Breast epithelium (tissue), 4 donors: ENCODE results near the gene HADHA. TPM values are rescaled to one million over a fixed set of nuclear protein-coding genes. Genes with fewer than 3 reads are reported as not detected.

Source experiments
- DNase-seq, 2 donors: peaks; one replicate each; pipeline ENCODE4 v3.0.0-alpha.2; 2019; ENCODE audit warnings: low spot score in 2 of 2
- H3K27ac ChIP-seq, 2 donors: fragments of 200-600 bp; sonication (generic) in 1 of 2; one replicate each; pipeline ENCODE4 v1.5.1; 2016 to 2019; ENCODE audit warnings: mild to moderate bottlenecking in 1 of 2
- H3K27me3 ChIP-seq, 2 donors: fragments of 200-600 bp; sonication (generic) in 1 of 2; one replicate each; pipeline versions ENCODE4 v1.5.1 to v1.6.0; 2017 to 2019; ENCODE audit warnings: control low read depth in 1 of 2, mild to moderate bottlenecking in 1 of 2
- H3K36me3 ChIP-seq: fragments of 200-600 bp; one replicate; pipeline ENCODE4 v1.5.1; 2019
- H3K4me1 ChIP-seq, 2 donors: fragments of 200-600 bp; sonication (generic); one replicate each; pipeline ENCODE4 v1.5.1; 2016 to 2019; ENCODE audit warnings: control low read depth in 1 of 2
- H3K4me3 ChIP-seq, 3 donors: fragments of 200-600 bp; sonication (generic); 1 replicate in 2 of 3; 2 replicates in 1 of 3; pipeline ENCODE4 v1.5.1; 2016 to 2019; ENCODE audit warnings: mild to moderate bottlenecking in 3 of 3, moderate library complexity in 2 of 3
- H3K9me3 ChIP-seq, 2 donors: fragments of 200-600 bp; sonication (generic) in 1 of 2; one replicate each; pipeline ENCODE4 v1.5.1; 2016 to 2019; ENCODE audit warnings: control low read depth in 1 of 2
- POLR2A ChIP-seq: fragments of 450-650 bp; IDR thresholded peaks from one replicate; pipeline ENCODE4 v1.6.1; 2016; ENCODE audit warnings: antibody characterized with exemption, mild to moderate bottlenecking, moderate library complexity
- POLR2AphosphoS5 ChIP-seq, 3 donors: sonication (generic); formaldehyde crosslinking; IDR thresholded peaks; one replicate each; pipeline ENCODE4 v1.6.1; 2017; ENCODE audit warnings: antibody characterized with exemption in 3 of 3
- intact Hi-C: fragments of 100-400 bp; cut with DNase I; formaldehyde crosslinking; loops from one replicate; pipeline ENCODE4 v1.15.1; 2023; ENCODE audit warnings: low total_unique reads
- total RNA-seq, 3 donors: library from RNA; depleted of rRNA; stranded (reverse); fragments of >200 nt; gene quantifications; one replicate each; pipeline ENCODE4 v1.1.0, GENCODE V29; 2016
- TF ChIP-seq, protein P1 (sequence below), 3 donors: fragments of 450-650 bp; IDR thresholded peaks; one replicate each; pipeline ENCODE4 v1.5.1; 2016 to 2017; ENCODE audit warnings: antibody characterized with exemption in 3 of 3, mild to moderate bottlenecking in 3 of 3, moderate library complexity in 3 of 3

HADHA gene
- total RNA-seq, 3 donors from 2014 or later, result 139 to 156 (median 141) TPM

DNA sequence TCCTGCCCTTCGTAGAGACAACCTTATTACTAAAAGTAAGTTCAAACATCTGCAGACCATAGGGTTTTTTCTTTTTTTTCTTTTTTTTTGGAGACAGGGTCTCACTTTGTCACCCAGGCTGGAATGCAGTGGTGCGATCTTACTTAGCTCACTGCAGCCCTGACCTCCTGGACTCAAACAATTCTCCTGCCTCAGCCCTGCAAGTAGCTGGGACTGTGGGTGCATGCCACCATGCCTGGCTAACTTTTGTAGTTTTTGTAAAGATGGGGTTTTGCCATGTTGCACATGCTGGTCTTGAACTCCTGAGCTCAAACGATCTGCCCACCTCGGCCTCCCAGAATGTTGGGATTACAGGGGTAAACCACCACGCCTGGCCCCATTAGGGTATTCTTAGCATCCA is 32.4 kb downstream of the HADHA start:
- Histone ChIP-seq H3K27me3 (no peaks in the 10 kb centered on the region), H3K9me3 (no peaks in the 10 kb centered on the region), H3K4me1 (no peaks in the 10 kb centered on the region), H3K36me3 (no peaks in the 10 kb centered on the region), H3K4me3 (no peak overlapping the region), H3K27ac (no peak overlapping the region)
- intact Hi-C loops, result no loop called here
- DNase-seq, result no peak
- TF ChIP-seq POLR2A (no peak), POLR2AphosphoS5 (IDR thresholded peaks at IDR 0.05) (no peak)
- TF ChIP-seq, protein P1, sequence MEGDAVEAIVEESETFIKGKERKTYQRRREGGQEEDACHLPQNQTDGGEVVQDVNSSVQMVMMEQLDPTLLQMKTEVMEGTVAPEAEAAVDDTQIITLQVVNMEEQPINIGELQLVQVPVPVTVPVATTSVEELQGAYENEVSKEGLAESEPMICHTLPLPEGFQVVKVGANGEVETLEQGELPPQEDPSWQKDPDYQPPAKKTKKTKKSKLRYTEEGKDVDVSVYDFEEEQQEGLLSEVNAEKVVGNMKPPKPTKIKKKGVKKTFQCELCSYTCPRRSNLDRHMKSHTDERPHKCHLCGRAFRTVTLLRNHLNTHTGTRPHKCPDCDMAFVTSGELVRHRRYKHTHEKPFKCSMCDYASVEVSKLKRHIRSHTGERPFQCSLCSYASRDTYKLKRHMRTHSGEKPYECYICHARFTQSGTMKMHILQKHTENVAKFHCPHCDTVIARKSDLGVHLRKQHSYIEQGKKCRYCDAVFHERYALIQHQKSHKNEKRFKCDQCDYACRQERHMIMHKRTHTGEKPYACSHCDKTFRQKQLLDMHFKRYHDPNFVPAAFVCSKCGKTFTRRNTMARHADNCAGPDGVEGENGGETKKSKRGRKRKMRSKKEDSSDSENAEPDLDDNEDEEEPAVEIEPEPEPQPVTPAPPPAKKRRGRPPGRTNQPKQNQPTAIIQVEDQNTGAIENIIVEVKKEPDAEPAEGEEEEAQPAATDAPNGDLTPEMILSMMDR (IDR thresholded peaks at IDR 0.05), result no peak

DNA sequence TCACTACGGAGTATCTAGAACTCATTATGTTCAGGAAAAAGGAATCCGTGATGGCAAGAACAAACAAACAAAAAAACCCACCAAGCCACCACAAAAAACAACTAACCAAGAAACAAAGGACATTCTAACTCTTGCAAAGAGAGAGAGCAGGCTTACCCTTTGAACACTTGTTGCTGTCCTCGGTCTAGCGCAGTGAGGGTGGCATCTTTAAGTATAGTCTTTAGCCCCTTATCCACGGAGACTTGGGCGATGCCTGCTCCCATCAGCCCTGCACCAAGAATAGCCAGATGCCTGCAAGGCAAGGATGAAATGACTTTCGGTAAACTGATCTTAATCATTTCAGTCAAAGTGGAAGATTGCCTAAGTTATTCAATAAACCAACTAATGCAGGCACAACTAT is 40.5 kb downstream of the HADHA start:
- TF ChIP-seq, protein P1 (IDR thresholded peaks at IDR 0.05), result no peak
- TF ChIP-seq POLR2AphosphoS5 (IDR thresholded peaks at IDR 0.05) (no peak), POLR2A (no peak)
- no peak overlapping the region for H3K4me3 ChIP-seq
- intact Hi-C loops, result no loop called here
- DNase-seq, result no peak
- no peaks in the 10 kb centered on the region for H3K36me3 ChIP-seq
- no peaks in the 10 kb centered on the region for H3K27me3 ChIP-seq
- H3K27ac ChIP-seq, result no peak overlapping the region
- H3K9me3 ChIP-seq, result no peaks in the 10 kb centered on the region
- no peaks in the 10 kb centered on the region for H3K4me1 ChIP-seq

DNA sequence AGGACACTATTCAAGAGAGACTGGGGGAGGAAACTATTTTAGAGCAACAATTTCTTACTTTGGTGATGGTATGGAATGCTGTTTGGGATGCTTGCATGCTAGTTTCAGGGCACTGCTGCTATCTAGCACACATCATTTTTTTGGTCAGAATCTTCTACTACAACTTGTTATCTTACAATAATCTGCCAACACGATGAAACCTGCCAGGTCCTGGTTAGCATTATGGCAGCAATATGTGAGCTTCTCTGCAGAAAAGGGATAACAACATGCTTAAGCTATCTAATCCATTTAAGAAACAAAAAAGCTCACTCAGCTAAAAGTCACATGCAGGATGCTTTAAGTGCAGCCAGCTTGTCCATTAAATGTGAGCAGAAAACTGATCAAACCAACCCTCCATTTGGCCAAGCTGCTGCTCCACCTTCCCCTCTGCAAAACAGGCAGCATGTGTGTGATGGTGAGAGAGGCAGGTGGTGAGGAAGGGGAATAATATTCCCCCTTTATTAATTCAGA is 41.4 kb downstream of the HADHA start:
- no peaks in the 10 kb centered on the region for H3K27me3 ChIP-seq
- no peaks in the 10 kb centered on the region for H3K4me1 ChIP-seq
- H3K27ac ChIP-seq, result no peak overlapping the region
- TF ChIP-seq, protein P1 (IDR thresholded peaks at IDR 0.05), result no peak
- no peak for TF ChIP-seq POLR2A
- no peak for TF ChIP-seq POLR2AphosphoS5 (IDR thresholded peaks at IDR 0.05)
- no peaks in the 10 kb centered on the region for H3K9me3 ChIP-seq
- no peak overlapping the region for H3K4me3 ChIP-seq
- no peaks in the 10 kb centered on the region for H3K36me3 ChIP-seq
- intact Hi-C loops, result no loop called here
- DNase-seq, result no peak

DNA sequence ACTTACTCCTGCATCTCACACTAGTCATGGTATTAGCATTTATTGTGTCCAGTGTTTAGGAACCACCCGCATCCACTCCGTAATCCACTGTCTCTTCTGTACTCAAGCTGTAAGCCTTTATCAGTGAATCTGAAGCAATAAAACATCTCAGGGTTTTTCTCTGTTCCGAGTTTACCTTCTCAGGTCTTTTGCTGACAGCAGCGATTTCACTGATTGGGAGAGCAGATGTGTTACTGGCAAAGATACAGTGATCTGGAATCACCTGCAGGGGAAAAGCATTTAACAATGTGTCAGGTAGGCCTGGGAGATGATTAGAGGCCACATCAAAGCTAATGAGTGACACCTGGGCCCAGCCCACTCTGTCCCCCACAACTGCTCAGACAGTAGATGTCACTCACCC is 46.9 kb downstream of the HADHA start:
- H3K36me3 ChIP-seq, result no peaks in the 10 kb centered on the region
- no peaks in the 10 kb centered on the region for H3K9me3 ChIP-seq
- no peaks in the 10 kb centered on the region for H3K4me1 ChIP-seq
- H3K27ac ChIP-seq, result no peak overlapping the region
- no peaks in the 10 kb centered on the region for H3K27me3 ChIP-seq
- no peak for DNase-seq
- intact Hi-C loops, result no loop called here
- TF ChIP-seq POLR2A, result no peak
- TF ChIP-seq, protein P1 (IDR thresholded peaks at IDR 0.05), result no peak
- TF ChIP-seq POLR2AphosphoS5 (IDR thresholded peaks at IDR 0.05), result no peak
- no peak overlapping the region for H3K4me3 ChIP-seq

DNA sequence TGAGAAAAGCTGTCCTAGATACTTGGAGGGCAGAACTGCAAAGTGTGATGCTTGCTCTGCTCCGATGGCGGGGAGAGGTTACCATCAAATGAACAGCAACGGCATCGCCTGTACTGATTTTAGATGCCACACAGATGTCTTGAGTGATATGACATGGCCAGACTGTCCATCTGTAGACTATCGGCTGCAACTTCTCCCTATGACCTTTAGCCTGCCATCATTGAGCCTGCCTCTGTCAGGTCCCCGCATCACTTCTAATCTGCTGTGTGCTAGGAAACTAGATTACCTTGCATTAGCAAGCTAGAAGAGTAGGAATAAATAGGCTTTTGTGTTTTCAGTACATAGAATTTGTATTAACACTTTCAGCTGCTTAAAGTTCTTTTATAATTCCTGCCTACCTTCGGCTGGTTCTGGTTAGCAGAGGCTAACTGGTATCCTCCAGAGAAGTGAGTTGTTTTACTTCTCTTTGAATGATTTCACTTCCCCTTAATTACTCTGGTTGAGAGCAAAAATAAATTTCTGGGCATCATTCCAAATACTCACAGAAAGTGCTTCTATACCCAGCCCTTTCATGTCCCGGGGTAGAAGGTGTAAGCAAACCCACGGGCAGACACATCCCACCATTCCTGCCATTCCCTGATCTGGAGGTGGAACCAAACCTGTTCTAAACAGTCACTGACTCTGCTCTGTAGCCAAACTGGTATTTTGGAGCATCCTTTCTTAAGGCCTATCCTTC is 47.6 kb downstream of the HADHA start:
- H3K36me3 ChIP-seq, result no peaks in the 10 kb centered on the region
- no peak for DNase-seq
- no peak for TF ChIP-seq POLR2AphosphoS5 (IDR thresholded peaks at IDR 0.05)
- H3K9me3 ChIP-seq, result no peaks in the 10 kb centered on the region
- intact Hi-C loops, result no loop called here
- H3K27ac ChIP-seq, result no peak overlapping the region
- H3K4me3 ChIP-seq, result no peak overlapping the region
- H3K27me3 ChIP-seq, result no peaks in the 10 kb centered on the region
- no peaks in the 10 kb centered on the region for H3K4me1 ChIP-seq
